Breast epithelium (tissue), 3 donors: ENCODE data around the gene EPB41.

Experiments used
- POLR2A ChIP-seq: fragments of 450-650 bp; IDR thresholded peaks from one replicate; pipeline ENCODE4 v1.6.1; 2016; ENCODE audit warnings: antibody characterized with exemption, mild to moderate bottlenecking, moderate library complexity
- TF ChIP-seq, protein P1 (sequence below), 3 donors: fragments of 450-650 bp; IDR thresholded peaks; one replicate each; pipeline ENCODE4 v1.5.1; 2016 to 2017; ENCODE audit warnings: antibody characterized with exemption in 3 of 3, mild to moderate bottlenecking in 3 of 3, moderate library complexity in 3 of 3

DNA sequence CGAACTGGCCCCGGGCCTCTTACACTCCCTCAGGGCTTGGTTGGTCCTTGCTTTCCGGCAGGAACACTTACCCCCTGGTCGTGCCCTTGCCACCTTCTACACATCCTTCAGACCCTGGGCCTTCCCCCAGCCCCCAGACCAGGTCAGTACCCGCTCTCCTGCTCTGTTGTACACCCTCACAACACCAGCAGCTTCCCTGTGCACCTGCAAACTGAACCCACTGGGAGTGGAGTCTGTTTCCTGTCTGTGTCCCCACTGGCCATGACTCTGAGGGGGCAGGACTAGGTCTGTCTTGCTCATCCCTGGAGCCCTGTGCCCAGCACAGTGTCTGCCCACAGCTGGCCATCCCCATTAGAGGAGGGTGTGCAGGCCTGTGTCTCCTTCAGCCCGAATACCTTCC is 211.4 kb downstream of the EPB41 start:
- no peak for TF ChIP-seq POLR2A
- TF ChIP-seq, protein P1, sequence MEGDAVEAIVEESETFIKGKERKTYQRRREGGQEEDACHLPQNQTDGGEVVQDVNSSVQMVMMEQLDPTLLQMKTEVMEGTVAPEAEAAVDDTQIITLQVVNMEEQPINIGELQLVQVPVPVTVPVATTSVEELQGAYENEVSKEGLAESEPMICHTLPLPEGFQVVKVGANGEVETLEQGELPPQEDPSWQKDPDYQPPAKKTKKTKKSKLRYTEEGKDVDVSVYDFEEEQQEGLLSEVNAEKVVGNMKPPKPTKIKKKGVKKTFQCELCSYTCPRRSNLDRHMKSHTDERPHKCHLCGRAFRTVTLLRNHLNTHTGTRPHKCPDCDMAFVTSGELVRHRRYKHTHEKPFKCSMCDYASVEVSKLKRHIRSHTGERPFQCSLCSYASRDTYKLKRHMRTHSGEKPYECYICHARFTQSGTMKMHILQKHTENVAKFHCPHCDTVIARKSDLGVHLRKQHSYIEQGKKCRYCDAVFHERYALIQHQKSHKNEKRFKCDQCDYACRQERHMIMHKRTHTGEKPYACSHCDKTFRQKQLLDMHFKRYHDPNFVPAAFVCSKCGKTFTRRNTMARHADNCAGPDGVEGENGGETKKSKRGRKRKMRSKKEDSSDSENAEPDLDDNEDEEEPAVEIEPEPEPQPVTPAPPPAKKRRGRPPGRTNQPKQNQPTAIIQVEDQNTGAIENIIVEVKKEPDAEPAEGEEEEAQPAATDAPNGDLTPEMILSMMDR (IDR thresholded peaks at IDR 0.05), result no peak
